Prostate gland (tissue), 2 donors: ENCODE measurements around the gene OR10H4. TPM values are rescaled to one million over a fixed set of nuclear protein-coding genes. Genes with fewer than 3 reads are reported as not detected.

Experiments
- DNase-seq: peaks from one replicate; pipeline ENCODE4 v3.0.0-alpha.2; 2019; ENCODE audit warnings: low spot score
- H3K27ac ChIP-seq, 2 donors: fragments of 200-600 bp; sonication (generic); 2 replicates each; pipeline ENCODE4 v1.5.1; 2017 to 2019
- H3K27me3 ChIP-seq: fragments of 200-600 bp; sonication (generic); replicated peaks from 2 replicates; pipeline ENCODE4 v1.5.1; 2019; ENCODE audit not compliant: insufficient read depth
- H3K36me3 ChIP-seq, 2 donors: fragments of 200-600 bp; sonication (generic); 1 replicate in 1 of 2; 2 replicates in 1 of 2; pipeline versions ENCODE4 v1.5.1 to v1.8.1; 2017 to 2019
- H3K4me1 ChIP-seq: fragments of 200-600 bp; sonication (generic); replicated peaks from 2 replicates; pipeline ENCODE4 v1.5.1; 2019
- H3K4me3 ChIP-seq, 2 donors: fragments of 200-600 bp; sonication (generic); 2 replicates each; pipeline ENCODE4 v1.5.1; 2017 to 2019
- H3K9me3 ChIP-seq: fragments of 200-600 bp; sonication (generic); 2 replicates; pipeline ENCODE4 v1.5.1; 2017
- POLR2A ChIP-seq: fragments of 450-650 bp; IDR thresholded peaks from one replicate; pipeline ENCODE4 v1.6.1; 2016; ENCODE audit warnings: antibody characterized with exemption, mild to moderate bottlenecking
- POLR2AphosphoS5 ChIP-seq: sonication (generic); formaldehyde crosslinking; IDR thresholded peaks from one replicate; pipeline ENCODE4 v1.6.1; 2017; ENCODE audit warnings: antibody characterized with exemption
- WGBS: methylation state at CpG from one replicate; pipeline ENCODE4 v1.1.5; 2018; 5-methylcytosine and 5-hydroxymethylcytosine counted together
- intact Hi-C: fragments of 100-400 bp; cut with DNase I; formaldehyde crosslinking; loops from one replicate; pipeline ENCODE4 v1.14.2; 2022
- total RNA-seq, 2 donors: library from RNA; depleted of rRNA; stranded (reverse); fragments of >200 nt; gene quantifications; one replicate each; pipeline ENCODE4 v1.1.0, GENCODE V29; 2016
- TF ChIP-seq, protein P1 (sequence below), 4 experiments: fragments of 200-600 bp in 2 of 4; fragments of 450-650 bp in 2 of 4; sonication (generic) in 2 of 4; IDR thresholded peaks; 1 replicate in 3 of 4; 2 replicates in 1 of 4; pipeline ENCODE4 v1.5.1; 2016 to 2019; ENCODE audit warnings: antibody characterized with exemption in 4 of 4, mild to moderate bottlenecking in 2 of 4, moderate library complexity in 2 of 4

Gene OR10H4
- total RNA-seq, 2 donors from 2014 or later, result not detected

DNA sequence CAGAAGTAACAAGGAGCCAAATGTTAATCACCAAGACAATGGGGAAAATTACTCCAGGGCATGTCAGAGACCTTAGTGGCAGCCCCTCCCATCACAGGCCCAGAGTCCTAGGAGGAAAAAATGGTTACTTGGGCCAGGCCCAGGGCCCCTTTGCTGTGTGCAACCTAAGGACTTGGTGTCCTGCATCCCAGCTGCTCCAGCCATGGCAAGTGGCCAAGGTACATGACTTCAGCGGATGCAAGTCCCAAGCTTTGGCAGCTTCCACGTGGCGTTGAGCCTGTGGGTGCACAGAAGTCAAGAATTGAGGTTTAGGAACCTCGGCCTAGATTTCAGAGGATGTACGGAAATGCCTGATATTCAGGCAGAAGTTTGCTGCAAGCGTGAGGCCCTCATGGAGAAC, 46.7 kb downstream of the OR10H4 start:
- no peaks in the 10 kb centered on the region for H3K27me3 ChIP-seq
- DNase-seq, result no peak
- no peaks in the 10 kb centered on the region for H3K36me3 ChIP-seq
- H3K4me1 ChIP-seq, result no peaks in the 10 kb centered on the region
- intact Hi-C loops, result no loop called here
- TF ChIP-seq POLR2AphosphoS5 (no peak), POLR2A (no peak)
- TF ChIP-seq, protein P1, sequence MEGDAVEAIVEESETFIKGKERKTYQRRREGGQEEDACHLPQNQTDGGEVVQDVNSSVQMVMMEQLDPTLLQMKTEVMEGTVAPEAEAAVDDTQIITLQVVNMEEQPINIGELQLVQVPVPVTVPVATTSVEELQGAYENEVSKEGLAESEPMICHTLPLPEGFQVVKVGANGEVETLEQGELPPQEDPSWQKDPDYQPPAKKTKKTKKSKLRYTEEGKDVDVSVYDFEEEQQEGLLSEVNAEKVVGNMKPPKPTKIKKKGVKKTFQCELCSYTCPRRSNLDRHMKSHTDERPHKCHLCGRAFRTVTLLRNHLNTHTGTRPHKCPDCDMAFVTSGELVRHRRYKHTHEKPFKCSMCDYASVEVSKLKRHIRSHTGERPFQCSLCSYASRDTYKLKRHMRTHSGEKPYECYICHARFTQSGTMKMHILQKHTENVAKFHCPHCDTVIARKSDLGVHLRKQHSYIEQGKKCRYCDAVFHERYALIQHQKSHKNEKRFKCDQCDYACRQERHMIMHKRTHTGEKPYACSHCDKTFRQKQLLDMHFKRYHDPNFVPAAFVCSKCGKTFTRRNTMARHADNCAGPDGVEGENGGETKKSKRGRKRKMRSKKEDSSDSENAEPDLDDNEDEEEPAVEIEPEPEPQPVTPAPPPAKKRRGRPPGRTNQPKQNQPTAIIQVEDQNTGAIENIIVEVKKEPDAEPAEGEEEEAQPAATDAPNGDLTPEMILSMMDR (IDR thresholded peaks at IDR 0.05), result no peak
- no peak overlapping the region for H3K4me3 ChIP-seq
- 66% methylated on average over 6 of the region's 6 CpGs for WGBS
- no peak overlapping the region for H3K27ac ChIP-seq
- no peaks in the 10 kb centered on the region for H3K9me3 ChIP-seq

DNA sequence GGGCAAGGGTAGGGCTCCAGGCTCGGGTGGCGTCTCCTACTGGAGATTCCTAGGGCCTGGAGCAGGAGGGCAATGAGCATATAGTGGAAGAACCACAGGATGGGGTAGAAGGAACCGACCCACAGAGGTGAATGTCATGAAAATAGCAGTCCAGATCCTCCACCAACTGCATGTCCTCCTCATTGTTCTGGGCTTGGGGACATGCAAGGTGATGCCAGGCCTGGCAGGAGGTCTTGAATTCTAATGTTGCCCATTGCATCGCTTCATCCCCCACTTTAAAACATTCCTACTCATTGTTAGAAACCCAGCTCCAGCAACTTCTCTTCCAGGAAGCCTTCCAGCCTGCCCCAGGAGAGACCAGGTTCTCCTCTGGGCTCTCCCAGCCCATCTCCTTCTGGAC, 49.4 kb downstream of the OR10H4 start:
- DNase-seq, result no peak
- H3K27me3 ChIP-seq, result no peaks in the 10 kb centered on the region
- no peaks in the 10 kb centered on the region for H3K4me1 ChIP-seq
- no peak overlapping the region for H3K4me3 ChIP-seq
- no peaks in the 10 kb centered on the region for H3K36me3 ChIP-seq
- 74% methylated on average over 4 of the region's 4 CpGs for WGBS
- intact Hi-C loops, result no loop called here
- no peaks in the 10 kb centered on the region for H3K9me3 ChIP-seq
- no peak overlapping the region for H3K27ac ChIP-seq
- no peak for TF ChIP-seq POLR2A
- TF ChIP-seq, protein P1 (IDR thresholded peaks at IDR 0.05), result no peak

Other genes starting within 250 kb of the OR10H4 start
- not detected for gene OR10H2, start 221.0 kb upstream of the OR10H4 start, total RNA-seq
- not detected for gene OR10H3, start 211.0 kb upstream of the OR10H4 start, total RNA-seq
- not detected for gene OR10H5, start 161.3 kb upstream of the OR10H4 start, total RNA-seq
- under 1 TPM; 0.64 to 0.97 TPM for gene OR10H1, start 133.3 kb upstream of the OR10H4 start, total RNA-seq
- gene CYP4F2, start 50.9 kb upstream of the OR10H4 start, total RNA-seq, result 10 to 100 TPM; 16.4 to 22.5 TPM
- 10 to 100 TPM; 12.7 to 20.8 TPM for gene CYP4F11, start 14.5 kb upstream of the OR10H4 start, total RNA-seq
- gene TPM4, start 127.5 kb downstream of the OR10H4 start, total RNA-seq, result 100 to 1,000 TPM; 379 TPM
- 10 to 100 TPM; 67.8 to 70.5 TPM for gene RAB8A, start 162.9 kb downstream of the OR10H4 start, total RNA-seq
- gene HSH2D, start 194.7 kb downstream of the OR10H4 start, total RNA-seq, result 10 to 100 TPM; 12.6 to 13.5 TPM
- not detected for gene CIB3, start 224.5 kb downstream of the OR10H4 start, total RNA-seq
- gene FAM32A, start 236.4 kb downstream of the OR10H4 start, total RNA-seq, result 100 to 1,000 TPM in 1 of 2 donors, 10 to 100 TPM in 1; 98.1 to 103 TPM
- gene AP1M1, start 248.9 kb downstream of the OR10H4 start, total RNA-seq, result 100 to 1,000 TPM in 1 of 2 donors, 10 to 100 TPM in 1; 45.9 to 130 TPM